Suppressor macrophage (primary cell): Measurements from ENCODE around the gene ZER1.

Source experiments
- DNase-seq, 4 experiments: peaks; one replicate each; pipeline ENCODE4 v3.0.0-alpha.2; 2020 to 2022

The ZER1 gene

DNA sequence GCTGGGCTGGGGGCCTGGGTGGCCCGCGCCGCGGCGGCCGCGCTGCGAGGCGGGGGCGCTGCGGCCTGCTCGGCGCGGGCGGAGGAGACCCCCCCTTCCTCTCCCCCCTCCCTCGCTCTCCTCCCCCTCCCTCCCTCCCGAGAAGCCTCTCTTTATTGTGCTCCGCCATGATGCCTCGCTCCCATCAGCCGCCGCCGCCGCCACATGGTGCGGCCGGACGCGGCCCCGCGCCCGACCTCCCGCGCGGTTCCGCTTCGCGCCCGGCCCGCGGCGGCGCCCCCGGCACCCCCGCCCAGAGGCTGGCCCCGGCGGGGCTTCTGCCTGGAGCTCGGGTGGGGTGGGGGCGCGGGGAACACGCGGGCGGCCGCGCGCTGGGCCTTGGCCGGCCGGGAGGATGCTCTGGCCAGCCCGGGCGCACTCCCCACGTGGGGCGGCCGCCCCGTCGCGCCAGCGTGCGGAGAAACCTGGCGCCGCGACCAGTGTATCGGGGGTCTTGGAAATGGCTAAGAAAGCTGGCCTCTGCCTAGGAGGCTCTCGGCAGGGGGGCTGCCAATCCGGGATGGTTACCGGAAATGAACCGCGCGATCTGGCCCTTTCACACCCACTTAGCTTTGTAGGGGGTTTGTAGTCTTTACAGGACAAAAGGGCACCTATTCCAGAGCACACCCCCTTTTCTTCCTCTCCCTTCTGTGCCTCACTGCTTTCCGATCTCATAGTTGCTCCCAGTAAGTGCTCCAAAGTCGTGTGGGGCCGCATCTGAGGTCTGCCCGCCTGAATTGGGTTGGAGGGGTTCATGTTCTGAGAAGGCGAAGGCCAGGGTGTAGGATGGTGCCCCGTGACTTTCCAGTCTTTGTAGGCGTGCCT is 81.7 kb downstream of the ZER1 start:
- peak in 3 of 4 experiments; percentile 26 to 63 (median 49) for DNase-seq

DNA sequence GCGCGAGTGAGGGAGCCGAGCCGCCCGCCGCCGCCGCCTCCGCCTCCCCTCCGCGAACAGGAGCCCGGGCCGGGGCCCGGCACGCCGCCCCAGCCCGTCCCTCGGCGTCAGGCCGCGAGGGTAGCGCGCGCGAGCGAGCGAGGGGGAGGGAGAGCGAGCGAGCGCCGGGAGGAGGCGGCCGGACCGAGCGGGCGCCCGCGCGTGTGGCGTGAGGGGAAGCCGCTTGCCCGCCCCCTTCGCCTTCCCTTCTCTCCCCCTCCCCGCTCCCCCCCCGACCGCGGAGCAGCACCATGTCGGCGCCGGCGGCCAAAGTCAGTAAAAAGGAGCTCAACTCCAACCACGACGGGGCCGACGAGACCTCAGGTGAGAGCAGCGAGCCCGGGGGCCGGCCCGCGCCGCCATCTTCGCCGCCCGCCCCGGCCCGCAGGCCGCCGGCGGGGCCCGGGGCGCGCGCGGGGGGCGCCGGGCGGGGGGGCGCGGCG is 82.4 kb downstream of the ZER1 start:
- DNase-seq, result no peak

DNA sequence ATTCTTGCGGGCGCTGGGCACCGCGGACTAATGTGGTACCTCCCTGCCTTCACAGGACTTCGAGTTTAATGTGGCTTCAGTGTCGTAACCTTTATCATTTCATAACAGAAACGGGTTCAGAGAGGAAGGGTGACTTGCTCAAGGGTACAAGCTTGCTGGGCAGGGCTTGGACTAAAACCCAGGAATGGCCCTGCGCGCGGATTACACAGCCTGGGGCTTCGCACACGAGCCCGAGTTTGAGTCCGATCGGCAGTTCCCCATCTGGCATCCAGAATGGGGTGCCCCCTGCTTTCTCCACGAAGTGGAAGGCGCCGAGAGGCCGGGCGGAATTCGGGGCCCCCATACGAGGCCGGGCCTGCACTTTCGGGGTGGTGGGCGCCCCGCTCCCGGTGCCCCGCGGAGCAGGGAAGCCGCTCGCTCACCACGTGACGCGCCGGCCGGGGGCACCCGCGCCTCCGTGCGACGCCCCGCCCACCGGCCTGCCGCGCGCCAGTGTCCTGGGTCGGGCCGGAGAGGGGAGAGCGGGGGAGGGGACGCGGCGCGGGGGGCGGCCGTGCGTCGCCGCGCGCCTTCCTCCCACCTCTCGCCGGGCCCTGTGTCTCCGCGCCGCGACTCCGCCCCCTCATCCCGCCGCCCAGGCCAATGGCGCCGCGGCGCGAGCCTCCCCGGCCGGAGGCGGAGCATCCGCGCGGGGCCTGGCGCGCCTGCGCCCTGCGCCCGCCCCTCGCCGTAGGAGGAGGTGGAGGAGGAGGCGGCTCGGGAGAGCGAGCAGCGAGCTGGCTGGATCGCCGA is 83.0 kb downstream of the ZER1 start, which contains the start of gene SET:
Gene SET, plus strand, starts transcription at position 722 of the 792 bp plus-strand sequence. CDS start 361 bp downstream, outside the sequence.
- peak; percentile 96 to 99 (median 98) for DNase-seq

DNA sequence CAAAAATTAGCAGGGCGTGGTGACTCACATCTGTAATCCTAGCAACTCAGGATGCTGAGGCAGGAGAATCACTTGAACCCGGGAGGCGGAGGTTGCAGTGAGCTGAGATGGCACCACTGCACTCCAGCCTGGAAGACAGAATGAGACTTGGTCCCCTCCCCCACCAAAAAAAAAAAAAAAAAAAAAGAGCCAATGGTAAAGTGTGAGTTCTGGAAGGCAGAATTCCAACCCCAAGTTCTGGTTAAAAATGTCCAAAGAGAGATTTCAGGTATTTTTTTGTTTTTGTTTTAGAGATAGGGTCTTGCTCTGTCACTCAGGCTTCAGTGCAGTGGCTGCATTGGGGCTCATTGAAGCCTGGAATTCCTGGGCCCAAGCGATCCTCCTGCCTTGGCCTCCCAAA is 84.3 kb downstream of the ZER1 start:
- DNase-seq, result no peak

DNA sequence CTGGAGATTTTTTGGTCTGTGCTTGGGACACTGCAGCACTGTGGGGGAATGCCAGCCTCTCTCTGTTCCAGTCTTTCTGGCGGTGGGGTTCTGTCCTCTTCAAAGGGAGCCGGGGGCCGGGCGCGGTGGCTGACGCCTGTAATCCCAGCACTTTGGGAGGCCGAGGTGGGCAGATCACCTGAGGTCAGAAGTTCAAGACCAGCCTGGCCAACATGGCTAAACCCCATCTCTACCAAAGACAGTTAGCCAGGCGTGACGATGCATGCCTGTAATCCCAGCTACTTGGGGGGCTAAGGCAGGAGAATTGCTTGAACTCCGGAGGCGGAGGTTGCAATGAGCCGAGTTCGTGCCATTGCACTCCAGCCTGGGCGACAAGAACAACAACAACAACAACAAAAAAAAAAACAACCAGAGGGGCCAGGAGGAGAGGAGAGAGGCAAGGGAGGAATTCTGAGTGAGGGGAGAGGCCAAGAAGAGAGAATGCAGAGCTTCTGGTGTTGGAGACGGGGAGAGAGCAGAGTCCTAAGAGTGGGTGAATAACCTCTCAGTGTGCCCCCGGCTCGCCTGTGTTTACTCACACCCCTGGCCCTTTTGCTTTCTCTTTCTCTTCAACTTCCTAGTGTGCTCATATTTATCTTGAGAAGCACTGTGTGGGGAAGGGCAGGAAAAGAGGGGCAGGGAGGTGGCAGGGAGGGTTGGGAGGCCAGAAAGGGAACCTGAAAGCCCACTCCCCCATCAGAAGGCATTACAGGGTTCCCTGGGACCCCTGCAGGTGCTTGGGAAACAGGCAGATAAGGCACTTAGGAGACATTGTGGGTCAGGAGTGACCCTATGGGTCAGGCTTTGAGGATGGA is 85.9 kb downstream of the ZER1 start:
- peak; percentile 36 to 59 (median 56) for DNase-seq

DNA sequence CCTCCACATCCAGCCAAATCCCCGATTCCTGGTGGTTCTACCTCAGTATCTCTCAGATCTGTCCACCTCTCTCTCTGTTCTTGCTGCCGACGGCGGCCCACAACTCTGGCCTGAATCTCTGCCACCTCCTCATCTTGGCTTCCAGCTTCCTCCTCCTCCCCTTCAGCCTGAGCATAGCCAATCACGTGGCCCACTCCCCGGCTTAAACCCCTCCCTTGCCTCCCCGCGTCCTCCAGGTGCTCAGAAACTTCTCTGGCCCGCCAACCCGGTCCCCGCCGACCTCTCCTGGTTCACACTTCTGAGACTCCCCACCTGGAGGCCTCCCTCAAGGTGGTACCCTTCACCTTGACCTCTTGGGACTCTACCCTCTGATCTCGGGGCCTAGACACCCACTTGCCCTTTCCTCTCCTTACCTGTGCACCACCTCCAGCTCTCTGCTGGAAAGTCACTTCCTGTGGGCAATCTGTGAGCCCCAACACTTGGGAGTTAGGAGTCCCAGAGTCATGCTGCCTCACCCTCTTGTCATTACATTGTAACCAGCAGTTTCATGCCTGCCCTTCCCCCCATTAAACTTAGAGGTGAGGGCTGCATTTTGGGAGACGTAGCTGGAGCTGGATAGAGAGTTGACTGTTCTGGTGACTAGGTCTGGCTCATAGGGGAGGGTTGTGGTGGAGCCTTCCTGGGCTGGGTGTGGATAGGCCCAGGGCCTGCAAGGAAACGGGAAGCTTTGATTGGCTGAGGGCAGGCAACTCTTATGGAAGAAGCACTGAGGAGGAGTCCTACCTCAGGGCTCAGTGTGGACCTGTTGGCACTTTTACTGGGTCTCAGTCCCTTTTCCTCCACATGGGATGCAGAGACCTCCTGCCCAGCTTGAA is 87.2 kb downstream of the ZER1 start:
- DNase-seq, result peak; percentile 73 to 87 (median 84)

DNA sequence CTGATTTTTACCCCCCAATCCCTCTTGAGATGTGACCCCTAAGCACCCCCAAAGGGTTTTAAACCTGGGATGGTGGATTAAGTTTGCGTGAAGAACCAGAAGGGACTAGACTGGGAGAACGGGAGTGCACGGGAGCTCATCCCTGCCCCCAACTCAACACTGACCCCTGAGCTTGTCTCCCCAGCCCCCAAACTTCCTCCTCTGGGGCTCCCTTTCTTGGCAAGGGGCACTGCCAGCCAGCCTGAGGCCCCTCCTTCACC is 87.7 kb downstream of the ZER1 start:
- DNase-seq, result no peak

DNA sequence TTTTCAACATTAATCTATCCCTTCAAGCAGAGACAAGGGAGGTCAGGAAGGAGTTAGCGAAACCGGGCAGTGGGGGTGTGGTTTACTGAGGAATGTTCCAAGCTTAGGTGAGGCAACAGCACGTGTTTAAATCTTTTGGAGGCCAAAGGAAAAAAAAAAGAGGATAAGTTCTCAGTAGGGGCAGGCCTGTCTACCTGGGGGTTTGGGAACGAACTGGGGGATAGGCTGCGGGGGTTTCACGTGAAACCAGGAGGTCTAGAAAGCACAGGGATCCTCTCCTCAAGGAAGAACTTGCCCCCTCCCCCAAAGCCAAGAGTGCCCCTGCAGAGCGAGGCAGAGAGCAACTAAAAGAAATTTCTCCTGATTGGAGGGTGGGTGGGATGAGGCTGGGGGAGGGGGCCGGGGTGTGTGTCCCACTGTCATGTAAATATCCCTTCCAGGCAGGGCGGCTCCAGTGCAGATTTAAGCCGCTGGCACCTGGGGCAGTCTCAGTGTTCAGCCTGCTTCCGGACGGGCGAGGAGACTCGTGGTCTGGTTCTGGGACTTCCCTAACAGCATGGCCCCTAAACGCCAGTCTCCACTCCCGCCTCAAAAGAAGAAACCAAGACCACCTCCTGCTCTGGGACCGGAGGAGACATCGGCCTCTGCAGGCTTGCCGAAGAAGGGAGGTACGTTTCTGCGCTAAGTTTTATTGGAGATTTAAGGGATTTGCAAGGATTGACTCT is 88.2 kb downstream of the ZER1 start:
- DNase-seq, result peak; percentile 58 to 81 (median 66)
